ENCODE measurements around the gene FOXJ1.

FOXJ1 gene

DNA sequence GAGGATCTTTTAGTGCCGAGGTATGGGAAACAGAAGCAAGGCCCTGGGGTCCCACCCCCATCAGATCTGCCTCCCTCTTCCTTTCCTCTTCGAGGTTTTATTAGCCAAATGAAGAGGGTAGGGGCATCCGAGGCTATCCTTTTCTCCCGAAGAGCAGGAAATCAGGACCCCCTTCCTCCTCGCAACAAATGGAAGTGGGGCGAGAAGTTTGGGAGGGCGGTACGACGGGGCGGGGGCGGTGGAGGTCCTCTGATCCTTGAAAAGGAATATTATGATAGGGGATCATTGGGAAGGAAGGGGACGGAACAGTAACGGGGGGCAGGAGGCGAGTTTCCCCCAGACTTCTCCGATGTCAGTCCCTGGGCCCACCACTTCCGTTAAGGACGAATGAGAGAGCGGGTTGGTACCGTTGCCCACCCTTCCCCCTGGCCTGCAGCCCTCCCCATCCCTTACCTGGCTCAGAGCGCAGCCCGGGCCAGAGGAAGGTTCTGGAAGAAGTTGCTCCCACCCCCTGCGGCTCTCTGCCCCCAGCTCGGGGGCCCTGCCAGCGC, 309 bp downstream of the FOXJ1 start:
- no peak for DNase-seq (ENCODE audit: low read depth)

- DNase-seq (ENCODE audit: low read depth), result no peak
Observed at GRCh38 chr17:76139801-76140660, 1.0 kb downstream of the FOXJ1 start.

GRCh38 chr17:76138896-76139752, 1.9 kb downstream of the FOXJ1 start:
- DNase-seq (ENCODE audit: low read depth), result no peak

DNA sequence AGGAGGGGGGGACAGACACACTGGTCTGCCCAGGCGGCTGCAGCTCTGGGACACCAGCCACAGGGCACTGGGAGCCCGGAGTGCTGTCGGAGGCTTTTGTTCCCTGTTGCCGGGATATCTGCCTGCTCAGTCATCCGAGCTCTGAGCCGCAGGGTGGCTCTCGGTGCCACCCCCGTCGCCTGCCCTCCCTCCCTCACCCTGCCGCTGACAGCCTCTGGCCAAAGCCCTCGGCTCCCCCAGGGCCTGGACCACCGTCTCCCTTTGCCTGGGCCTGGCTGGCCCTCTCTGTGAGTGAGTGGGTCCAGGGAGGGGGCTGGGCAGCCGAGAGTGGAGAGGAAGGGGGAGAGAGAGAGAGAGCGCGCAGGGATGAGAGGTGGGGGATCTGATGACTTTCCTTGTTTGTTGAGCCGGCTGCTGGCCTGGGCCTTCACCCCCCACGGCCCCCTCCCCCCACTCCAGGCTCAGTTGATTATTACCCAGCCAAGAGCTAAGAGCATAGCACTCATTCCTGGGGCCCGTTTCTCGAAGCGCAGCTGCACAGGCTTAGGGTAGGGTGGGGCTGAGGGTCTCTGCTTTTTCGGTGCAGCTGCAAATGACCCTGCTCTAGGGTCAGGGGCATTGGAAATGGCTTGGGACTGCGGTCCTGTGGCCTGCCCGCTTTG, 2.7 kb downstream of the FOXJ1 start:
- DNase-seq (ENCODE audit: low read depth), result no peak

DNA sequence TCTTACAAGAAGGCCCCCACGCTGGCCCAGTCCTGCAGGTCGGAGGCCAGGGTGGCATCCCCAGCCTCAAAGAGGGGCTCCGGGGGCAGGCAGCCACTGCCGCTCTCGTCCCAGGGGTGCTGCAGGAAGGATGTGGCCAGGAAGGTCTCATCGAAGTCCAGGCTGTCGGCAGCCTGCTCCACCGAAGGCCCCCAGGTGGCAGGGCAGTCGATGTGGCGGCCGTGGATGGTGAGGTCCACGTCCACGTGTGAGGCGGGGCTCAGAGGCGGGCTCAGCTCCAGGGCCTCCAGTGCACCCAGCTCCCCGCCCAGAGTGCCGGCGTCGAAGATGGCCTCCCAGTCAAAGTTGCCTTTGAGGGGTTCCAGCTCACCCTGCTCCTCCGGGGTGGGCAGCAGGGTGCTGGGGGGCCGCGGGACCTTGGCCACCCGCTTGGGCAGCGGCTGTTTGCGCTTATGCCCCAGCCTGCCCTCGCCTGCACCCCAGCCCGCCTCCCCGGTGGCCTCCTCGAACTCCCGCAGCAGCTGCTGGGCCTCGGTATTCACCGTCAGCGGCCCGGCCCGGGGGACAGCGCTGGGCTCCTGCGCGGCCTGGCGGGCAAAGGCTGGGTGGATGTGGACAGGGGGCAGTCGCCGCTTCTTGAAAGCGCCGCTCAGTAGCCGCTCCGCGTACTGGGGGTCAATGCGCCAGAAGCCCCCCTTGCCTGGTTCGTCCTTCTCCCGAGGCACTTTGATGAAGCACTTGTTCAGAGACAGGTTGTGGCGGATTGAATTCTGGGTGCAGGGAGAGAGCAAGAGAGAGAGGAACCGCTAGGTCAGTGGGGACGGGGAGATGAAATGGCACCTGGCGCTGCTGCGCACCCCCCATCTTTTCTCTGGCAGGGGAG, 3.5 kb downstream of the FOXJ1 start:
- no peak for DNase-seq (ENCODE audit: low read depth)

DNA sequence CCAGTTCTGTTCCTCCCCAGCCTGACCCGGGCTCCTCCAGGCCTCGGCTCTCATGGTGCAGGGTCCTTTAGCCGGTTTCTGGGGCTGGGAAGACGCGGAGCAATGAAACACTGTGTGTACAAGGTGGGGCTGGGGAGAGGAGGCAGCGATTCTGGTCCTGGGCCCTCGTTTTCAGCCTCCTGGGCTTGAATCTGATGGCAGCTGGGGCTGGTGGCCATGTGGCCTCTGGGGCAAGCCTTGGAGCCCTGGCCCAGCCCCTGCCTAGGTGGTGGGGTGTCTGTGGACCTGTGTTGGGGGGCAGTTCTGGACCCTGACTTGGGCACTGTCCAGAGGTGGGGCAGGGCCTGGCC, 4.1 kb downstream of the FOXJ1 start:
- no peak for DNase-seq (ENCODE audit: low read depth)

GRCh38 chr17:76136276-76137000, 4.6 kb downstream of the FOXJ1 start:
- DNase-seq (ENCODE audit: low read depth), result no peak

DNA sequence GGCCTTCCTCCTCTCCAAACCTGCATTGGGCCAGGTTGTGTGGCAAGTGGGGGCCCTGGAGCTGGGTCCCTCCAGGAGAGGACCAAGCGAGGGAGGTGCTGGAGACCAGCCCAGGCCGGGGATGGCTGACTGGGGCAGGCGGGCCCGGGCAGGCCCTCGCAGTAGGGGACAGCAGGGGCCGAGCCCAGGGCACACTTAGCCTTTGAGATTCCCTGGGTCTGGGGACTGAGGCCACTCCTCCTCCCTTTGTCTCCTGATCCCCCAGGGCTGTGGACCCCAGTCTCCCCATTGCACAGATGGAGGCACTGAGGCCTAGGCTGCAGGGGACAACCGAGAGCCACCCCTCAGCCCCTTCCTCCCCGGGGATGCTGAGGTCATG, 5.2 kb downstream of the FOXJ1 start:
- no peak for DNase-seq (ENCODE audit: low read depth)

DNA sequence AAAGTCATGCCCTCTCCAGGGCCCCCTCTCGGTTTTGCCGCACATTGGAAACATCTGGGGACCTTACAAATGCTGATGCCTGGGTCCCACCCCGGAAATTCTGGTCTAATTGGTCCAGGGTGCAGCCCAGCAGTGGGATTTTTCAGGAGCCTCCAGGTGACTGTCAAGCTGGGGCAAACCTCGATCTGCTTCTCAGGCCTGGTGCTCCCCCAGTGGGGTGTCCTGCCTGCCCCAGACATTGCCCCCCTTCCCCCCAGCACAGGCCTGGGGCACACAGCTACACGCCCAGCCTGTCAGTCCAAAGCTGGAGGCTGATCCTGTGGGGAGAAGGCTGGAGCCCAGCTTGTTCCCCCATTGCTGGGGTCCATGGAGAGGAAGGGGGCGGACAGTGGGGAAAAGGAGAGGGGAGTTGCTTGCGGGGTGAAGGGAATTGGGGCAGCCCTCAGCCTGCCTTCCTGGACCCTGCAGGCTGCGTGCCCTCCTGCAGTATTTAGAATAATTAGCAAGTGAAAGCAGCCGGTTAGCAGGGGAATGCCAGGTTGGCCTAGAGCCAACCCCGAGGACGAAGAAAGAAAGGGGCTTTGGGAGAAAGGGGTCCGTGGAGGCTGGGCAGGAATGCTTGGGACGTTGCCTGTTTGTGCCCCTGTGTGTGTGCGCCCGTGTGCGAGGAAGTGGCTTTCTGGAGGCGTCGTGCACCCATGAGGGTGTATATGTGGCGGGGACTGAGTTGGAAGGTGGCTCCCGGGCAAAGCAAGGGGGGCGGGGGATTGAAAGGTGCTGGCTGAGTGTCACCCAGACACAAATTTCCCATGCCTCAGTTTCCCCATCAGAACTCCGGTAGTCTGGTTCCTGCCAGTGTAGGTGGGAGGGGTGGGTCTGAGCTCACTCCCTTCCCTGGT, 5.9 kb downstream of the FOXJ1 start:
- DNase-seq (ENCODE audit: low read depth), result no peak

DNA sequence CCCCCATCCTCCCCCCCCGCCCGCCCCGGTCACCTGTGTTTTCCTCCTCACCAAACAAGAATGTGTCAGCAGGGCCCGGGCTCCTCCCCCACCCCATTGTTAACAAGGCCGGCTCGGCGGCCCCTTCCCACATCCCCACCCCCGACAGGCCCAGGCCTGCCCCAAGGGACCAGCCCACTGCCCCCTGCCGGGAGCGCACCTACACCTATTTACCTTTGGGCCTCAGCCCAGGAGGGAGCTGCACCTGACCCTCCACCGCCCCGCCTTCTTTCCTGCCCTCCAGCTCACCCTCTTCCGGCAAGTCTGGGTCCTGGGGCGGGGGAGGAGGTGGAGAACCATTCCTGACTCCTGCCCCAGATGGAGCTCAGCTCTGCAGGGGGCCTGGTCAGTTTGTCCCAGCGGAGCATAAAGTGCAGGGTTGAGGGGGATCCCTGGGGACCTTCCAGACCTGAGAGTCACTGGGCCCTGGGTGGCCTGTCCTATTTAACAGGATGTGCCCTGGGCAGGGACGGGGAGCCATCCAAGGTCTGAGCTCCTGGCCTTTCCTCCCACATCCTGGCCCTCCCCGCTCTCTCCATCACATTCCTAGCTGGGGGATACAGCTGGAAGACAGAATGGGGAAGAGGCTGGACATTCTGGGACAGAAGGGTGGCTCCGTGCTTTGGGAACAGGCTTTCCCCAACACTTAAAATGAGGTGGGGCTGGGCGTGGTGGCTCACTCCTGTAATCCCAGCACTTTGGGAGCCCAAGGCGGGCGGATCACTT, 8.3 kb downstream of the FOXJ1 start:
- no peak for DNase-seq (ENCODE audit: low read depth)

GRCh38 chr17:76131692-76132573, 9.1 kb downstream of the FOXJ1 start:
- no peak for DNase-seq (ENCODE audit: low read depth)

DNA sequence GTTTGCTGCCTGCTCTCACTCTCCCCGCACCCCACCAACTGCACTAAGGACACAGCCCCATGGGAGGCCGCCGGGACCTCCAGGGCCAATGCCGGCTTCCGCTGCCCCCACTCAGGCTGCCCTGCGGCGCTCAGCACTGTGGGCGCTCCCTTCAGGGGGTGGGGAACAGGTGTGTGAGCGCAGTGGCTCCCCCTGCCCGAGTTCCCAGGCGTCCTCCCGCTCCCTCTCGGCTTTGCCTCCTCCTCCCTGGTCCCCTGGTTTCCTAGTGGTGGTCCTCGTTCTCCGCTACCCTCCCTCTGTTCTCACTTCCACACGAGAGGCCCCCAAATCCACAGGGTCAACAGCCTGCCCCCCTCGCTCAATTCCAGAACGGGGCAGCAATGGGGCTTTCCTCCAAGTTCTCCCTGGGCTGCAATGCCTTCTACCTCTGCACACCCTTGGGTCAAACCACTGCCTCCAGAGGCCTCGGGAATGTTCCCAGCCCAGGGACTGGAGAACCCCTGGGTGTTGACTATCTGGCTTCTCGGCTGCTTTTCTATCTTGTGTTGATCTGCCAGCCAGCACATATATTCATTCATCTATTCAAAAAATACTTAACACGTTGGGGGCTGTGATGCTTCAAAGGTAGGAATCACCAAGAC, 9.9 kb downstream of the FOXJ1 start:
- DNase-seq (ENCODE audit: low read depth), result no peak

GRCh38 chr17:76130473-76130872, 10.6 kb downstream of the FOXJ1 start:
- no peak for DNase-seq (ENCODE audit: low read depth)

DNA sequence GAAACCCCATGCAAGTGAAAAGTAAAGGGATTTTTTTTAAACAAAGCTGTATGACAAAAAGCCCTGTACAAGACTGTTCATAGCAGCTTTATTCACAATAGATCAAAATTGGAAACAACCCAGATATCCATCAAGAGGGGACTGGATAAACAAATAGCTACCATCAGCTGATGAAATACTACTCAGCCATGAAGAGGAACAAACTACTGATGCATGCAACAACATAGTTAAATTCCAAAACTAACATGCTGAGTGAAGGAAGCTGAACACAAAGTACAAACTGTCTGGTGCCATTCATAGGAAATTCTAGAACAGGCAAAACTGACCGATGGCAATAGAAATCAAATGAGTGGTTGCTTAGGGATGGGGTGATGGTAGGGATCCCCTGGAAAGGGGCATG, 15.1 kb downstream of the FOXJ1 start:
- no peak for DNase-seq (ENCODE audit: low read depth)

GRCh38 chr17:76125391-76125675, 15.7 kb downstream of the FOXJ1 start:
- DNase-seq (ENCODE audit: low read depth), result no peak

DNA sequence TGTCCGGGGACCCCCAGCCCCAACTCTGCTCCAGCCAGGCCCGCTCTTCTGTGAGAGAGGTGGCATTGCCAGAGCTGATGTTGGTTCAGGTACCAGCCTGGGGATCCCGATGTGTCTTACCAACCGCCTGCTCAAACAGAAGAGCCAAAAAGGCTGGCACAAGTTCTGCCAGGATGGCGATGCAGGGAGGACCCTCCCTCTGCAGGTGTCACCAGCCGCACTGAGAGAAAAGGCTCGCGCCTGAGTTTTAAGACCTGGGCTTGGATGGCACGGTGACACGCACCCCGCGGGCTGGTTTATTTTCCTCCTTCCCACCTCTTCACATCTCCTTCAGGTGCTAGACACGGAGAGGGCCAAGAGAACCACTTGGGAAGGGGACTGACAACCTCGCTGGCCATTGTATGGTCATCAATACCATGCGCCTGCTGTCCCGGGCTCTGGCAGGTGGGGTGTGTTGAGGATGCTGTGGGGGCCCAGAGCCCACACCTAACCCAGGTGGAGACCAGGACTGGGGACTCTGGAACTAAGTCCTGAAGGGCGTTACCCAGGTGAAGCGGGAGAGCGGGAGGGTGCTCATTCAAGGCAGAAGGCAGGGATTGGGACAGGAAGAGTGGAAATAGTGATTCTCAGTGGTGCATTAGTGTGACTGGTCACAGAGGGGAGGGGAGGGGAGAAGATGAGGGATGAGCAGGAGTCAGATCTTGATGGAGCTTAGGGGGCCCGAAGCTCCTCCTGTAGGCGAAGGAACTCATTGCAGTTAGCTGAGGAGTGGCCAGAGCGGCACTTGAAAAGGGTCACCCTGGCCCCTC, 16.3 kb downstream of the FOXJ1 start:
- no peak for DNase-seq (ENCODE audit: low read depth)

All from activated T-cell treated with anti-CD3 and anti-CD28 coated beads for 1 hour (primary cell).